ENCODE measurements around the gene SMPDL3B.

SMPDL3B gene

GRCh38 chr1:27951396-27951795 lies 16.6 kb downstream of the SMPDL3B start:
- TF ChIP-seq, protein P1, sequence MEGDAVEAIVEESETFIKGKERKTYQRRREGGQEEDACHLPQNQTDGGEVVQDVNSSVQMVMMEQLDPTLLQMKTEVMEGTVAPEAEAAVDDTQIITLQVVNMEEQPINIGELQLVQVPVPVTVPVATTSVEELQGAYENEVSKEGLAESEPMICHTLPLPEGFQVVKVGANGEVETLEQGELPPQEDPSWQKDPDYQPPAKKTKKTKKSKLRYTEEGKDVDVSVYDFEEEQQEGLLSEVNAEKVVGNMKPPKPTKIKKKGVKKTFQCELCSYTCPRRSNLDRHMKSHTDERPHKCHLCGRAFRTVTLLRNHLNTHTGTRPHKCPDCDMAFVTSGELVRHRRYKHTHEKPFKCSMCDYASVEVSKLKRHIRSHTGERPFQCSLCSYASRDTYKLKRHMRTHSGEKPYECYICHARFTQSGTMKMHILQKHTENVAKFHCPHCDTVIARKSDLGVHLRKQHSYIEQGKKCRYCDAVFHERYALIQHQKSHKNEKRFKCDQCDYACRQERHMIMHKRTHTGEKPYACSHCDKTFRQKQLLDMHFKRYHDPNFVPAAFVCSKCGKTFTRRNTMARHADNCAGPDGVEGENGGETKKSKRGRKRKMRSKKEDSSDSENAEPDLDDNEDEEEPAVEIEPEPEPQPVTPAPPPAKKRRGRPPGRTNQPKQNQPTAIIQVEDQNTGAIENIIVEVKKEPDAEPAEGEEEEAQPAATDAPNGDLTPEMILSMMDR (conservative IDR thresholded peaks at IDR 0.05; ENCODE audit: control insufficient read depth, insufficient read depth, low read depth, low read length), result no peak
- no peak overlapping the region for H3K4me3 ChIP-seq (ENCODE audit: control insufficient read depth, low read depth, low read length)
- DNase-seq (ENCODE audit: low read depth), result no peak

- no peak for DNase-seq (ENCODE audit: low read depth)
- TF ChIP-seq, protein P1 (conservative IDR thresholded peaks at IDR 0.05; ENCODE audit: control insufficient read depth, insufficient read depth, low read depth, low read length), result no peak
- no peak overlapping the region for H3K4me3 ChIP-seq (ENCODE audit: control insufficient read depth, low read depth, low read length)
Measured at GRCh38 chr1:27952147-27952546, 17.3 kb downstream of the SMPDL3B start.

- no peak for DNase-seq (ENCODE audit: low read depth)
- TF ChIP-seq, protein P1 (conservative IDR thresholded peaks at IDR 0.05; ENCODE audit: control insufficient read depth, insufficient read depth, low read depth, low read length), result no peak
- H3K4me3 ChIP-seq (ENCODE audit: control insufficient read depth, low read depth, low read length), result no peak overlapping the region
Measured at GRCh38 chr1:27954186-27954585, 19.4 kb downstream of the SMPDL3B start.

DNA sequence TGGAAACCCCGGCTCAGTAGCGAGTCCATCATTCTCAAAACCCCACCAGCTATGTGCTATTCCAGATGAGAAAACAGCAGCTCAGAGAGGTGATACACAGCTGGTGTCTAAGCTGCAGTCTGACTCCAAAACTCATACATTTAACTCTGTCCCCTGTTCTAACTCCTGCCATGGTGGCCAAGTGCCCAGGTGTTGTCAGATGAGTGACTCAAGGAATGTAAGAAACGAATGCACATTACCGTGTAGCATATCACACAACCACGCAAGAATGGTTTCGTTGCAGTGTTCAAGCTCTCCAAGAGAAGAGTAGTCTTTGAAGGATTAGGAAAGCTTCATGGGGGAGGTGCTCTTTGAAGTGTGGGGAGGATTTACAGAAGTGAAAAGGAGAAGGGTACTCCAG lies 20.3 kb downstream of the SMPDL3B start:
- H3K4me3 ChIP-seq (ENCODE audit: control insufficient read depth, low read depth, low read length), result no peak overlapping the region
- TF ChIP-seq, protein P1 (conservative IDR thresholded peaks at IDR 0.05; ENCODE audit: control insufficient read depth, insufficient read depth, low read depth, low read length), result no peak
- DNase-seq (ENCODE audit: low read depth), result no peak

DNA sequence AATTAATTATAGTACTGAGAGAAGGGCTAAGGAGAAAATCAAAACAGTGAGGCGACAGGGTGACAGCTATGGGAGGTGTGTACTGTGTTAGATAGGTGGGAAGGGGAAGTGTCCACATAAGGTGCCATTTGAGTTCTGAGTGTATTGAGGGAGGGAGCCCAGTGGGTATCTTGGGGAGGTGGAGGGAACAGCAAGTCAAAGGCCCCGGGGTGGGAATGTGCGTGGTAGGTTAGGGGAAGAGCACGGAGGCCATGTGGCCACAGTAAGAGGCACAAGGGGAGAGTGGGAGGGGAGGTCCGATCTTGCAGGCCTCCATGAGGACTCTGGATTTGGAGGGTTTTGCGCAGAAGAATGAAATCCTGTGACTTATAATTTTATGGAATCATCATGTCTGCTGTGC lies 22.0 kb downstream of the SMPDL3B start:
- no peak for DNase-seq (ENCODE audit: low read depth)
- H3K4me3 ChIP-seq (ENCODE audit: control insufficient read depth, low read depth, low read length), result no peak overlapping the region
- TF ChIP-seq, protein P1 (conservative IDR thresholded peaks at IDR 0.05; ENCODE audit: control insufficient read depth, insufficient read depth, low read depth, low read length), result no peak

GRCh38 chr1:27957655-27958054 lies 22.9 kb downstream of the SMPDL3B start:
- no peak overlapping the region for H3K4me3 ChIP-seq (ENCODE audit: control insufficient read depth, low read depth, low read length)
- DNase-seq (ENCODE audit: low read depth), result no peak
- TF ChIP-seq, protein P1 (conservative IDR thresholded peaks at IDR 0.05; ENCODE audit: control insufficient read depth, insufficient read depth, low read depth, low read length), result no peak

DNA sequence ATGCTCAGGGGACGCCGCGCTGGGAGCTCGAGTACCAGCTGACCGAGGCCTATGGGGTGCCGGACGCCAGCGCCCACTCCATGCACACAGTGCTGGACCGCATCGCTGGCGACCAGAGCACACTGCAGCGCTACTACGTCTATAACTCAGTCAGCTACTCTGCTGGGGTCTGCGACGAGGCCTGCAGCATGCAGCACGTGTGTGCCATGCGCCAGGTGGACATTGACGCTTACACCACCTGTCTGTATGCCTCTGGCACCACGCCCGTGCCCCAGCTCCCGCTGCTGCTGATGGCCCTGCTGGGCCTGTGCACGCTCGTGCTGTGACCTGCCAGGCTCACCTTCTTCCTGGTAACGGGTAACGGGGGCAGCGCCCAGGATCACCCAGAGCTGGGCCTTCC lies 23.7 kb downstream of the SMPDL3B start:
- TF ChIP-seq, protein P1 (conservative IDR thresholded peaks at IDR 0.05; ENCODE audit: control insufficient read depth, insufficient read depth, low read depth, low read length), result no peak
- no peak overlapping the region for H3K4me3 ChIP-seq (ENCODE audit: control insufficient read depth, low read depth, low read length)
- no peak for DNase-seq (ENCODE audit: low read depth)
